ENCODE results near the gene AUTS2.

AUTS2 gene

DNA sequence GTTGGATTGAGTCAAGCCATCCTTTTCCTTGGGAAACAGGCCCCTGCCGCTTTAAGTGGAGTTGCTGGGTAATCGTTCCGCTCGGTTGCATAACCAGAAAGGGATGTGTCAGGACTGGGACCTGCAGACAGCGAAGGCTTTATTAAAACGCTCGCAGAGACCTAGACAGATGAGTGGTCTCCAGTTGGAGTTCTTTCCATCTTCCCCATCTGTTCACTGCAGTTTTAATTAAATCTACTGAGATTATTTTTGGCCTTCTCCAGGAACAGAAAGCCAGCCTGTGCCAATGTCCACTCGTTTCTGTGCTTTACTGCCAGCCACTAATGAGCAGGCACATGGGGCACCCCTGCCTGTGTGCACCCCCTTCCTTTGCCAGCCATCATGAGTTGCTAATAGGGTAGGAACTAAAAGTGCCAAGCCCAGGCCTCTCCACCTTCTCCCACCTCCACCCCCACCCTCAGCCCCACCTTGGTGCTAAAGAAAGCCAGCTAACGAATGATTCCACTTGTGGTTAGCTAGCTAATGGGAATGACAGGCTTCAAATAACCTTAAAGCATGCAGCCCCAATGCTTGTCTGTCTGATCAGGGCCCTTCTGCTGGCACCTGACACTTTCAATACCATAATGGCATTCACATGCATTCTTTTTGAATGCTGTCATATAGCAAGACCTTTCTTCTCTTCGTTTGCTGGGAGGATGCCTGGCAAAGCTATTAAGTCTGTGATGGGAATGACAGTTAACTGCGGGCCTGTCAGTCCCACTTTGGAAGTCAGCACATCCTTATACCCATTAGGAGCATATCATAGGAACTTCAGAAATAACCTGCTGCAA, 976.9 kb downstream of the AUTS2 start:
- Histone ChIP-seq H3K9me3 (ENCODE audit: insufficient read depth, low read depth, low read length) (no peaks in the 10 kb centered on the region), H2AFZ (ENCODE audit: low read length) (no peak overlapping the region), H3K9ac (ENCODE audit: low read depth, low read length, poor library complexity, severe bottlenecking) (no peak overlapping the region), H3K27me3 (ENCODE audit: insufficient read depth, low read length, poor library complexity, severe bottlenecking) (no peaks in the 10 kb centered on the region), H3K4me2 (ENCODE audit: low read depth, low read length, poor library complexity, severe bottlenecking) (no peak overlapping the region), H3K4me3 (ENCODE audit: low read length, poor library complexity, severe bottlenecking) (no peak overlapping the region), H4K20me1 (ENCODE audit: insufficient read depth, low read length, poor library complexity, severe bottlenecking) (no peaks in the 10 kb centered on the region), H3K36me3 (ENCODE audit: insufficient read depth, low read length) (no peaks in the 10 kb centered on the region), H3K9me2 (replicated peaks; ENCODE audit: low read depth, low read length) (no peaks in the 10 kb centered on the region), H3F3A (ENCODE audit: low read depth) (no peaks in the 10 kb centered on the region), H3K79me2 (ENCODE audit: insufficient read depth, low read length) (no peaks in the 10 kb centered on the region), H3K4me1 (ENCODE audit: insufficient read depth, low read length, poor library complexity, severe bottlenecking) (peaks cover 6% of the 10 kb centered on the region)
- TF ChIP-seq, protein P1, sequence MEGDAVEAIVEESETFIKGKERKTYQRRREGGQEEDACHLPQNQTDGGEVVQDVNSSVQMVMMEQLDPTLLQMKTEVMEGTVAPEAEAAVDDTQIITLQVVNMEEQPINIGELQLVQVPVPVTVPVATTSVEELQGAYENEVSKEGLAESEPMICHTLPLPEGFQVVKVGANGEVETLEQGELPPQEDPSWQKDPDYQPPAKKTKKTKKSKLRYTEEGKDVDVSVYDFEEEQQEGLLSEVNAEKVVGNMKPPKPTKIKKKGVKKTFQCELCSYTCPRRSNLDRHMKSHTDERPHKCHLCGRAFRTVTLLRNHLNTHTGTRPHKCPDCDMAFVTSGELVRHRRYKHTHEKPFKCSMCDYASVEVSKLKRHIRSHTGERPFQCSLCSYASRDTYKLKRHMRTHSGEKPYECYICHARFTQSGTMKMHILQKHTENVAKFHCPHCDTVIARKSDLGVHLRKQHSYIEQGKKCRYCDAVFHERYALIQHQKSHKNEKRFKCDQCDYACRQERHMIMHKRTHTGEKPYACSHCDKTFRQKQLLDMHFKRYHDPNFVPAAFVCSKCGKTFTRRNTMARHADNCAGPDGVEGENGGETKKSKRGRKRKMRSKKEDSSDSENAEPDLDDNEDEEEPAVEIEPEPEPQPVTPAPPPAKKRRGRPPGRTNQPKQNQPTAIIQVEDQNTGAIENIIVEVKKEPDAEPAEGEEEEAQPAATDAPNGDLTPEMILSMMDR (conservative IDR thresholded peaks at IDR 0.05; ENCODE audit: low read length), result no peak
- TF ChIP-seq EZH2phosphoT487 (IDR thresholded peaks at IDR 0.05; ENCODE audit: borderline replicate concordance), result no peak

DNA sequence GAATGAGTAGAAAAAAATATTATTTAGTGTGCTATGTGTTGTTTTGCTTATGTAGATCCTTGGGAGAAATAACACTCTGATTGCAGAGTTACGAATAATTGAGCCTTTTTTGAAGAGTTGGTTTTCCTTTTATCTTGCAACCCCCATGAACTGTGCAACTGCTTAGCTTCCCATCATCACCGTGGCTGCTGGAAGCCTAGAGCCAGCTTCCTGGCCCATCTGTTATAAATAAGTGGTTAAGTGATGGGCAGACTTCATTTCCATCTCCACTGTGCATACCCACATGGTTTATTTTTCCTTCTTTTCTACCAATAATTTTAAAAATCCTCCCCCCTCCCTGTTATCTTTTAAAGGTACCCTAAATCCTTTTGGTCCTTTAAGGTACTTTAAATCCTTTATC, 978.8 kb downstream of the AUTS2 start:
- H3K9me3 ChIP-seq (ENCODE audit: insufficient read depth, low read depth, low read length), result no peaks in the 10 kb centered on the region
- no peaks in the 10 kb centered on the region for H3K36me3 ChIP-seq (ENCODE audit: insufficient read depth, low read length)
- H4K20me1 ChIP-seq (ENCODE audit: insufficient read depth, low read length, poor library complexity, severe bottlenecking), result no peaks in the 10 kb centered on the region
- TF ChIP-seq, protein P1 (conservative IDR thresholded peaks at IDR 0.05; ENCODE audit: low read length), result no peak
- TF ChIP-seq EZH2phosphoT487 (IDR thresholded peaks at IDR 0.05; ENCODE audit: borderline replicate concordance), result no peak
- H3K4me1 ChIP-seq (ENCODE audit: insufficient read depth, low read length, poor library complexity, severe bottlenecking), result peaks cover 6% of the 10 kb centered on the region
- H3K4me3 ChIP-seq (ENCODE audit: low read length, poor library complexity, severe bottlenecking), result no peak overlapping the region
- H3K27me3 ChIP-seq (ENCODE audit: insufficient read depth, low read length, poor library complexity, severe bottlenecking), result no peaks in the 10 kb centered on the region
- no peak overlapping the region for H3K4me2 ChIP-seq (ENCODE audit: low read depth, low read length, poor library complexity, severe bottlenecking)
- H2AFZ ChIP-seq (ENCODE audit: low read length), result no peak overlapping the region
- H3K9ac ChIP-seq (ENCODE audit: low read depth, low read length, poor library complexity, severe bottlenecking), result no peak overlapping the region
- H3K79me2 ChIP-seq (ENCODE audit: insufficient read depth, low read length), result no peaks in the 10 kb centered on the region
- H3F3A ChIP-seq (ENCODE audit: low read depth), result no peaks in the 10 kb centered on the region
- no peaks in the 10 kb centered on the region for H3K9me2 ChIP-seq (replicated peaks; ENCODE audit: low read depth, low read length)

GRCh38 chr7:70578131-70578530, 979.9 kb downstream of the AUTS2 start:
- no peaks in the 10 kb centered on the region for H3K9me2 ChIP-seq (replicated peaks; ENCODE audit: low read depth, low read length)
- H2AFZ ChIP-seq (ENCODE audit: low read length), result no peak overlapping the region
- no peaks in the 10 kb centered on the region for H3K27me3 ChIP-seq (ENCODE audit: insufficient read depth, low read length, poor library complexity, severe bottlenecking)
- TF ChIP-seq, protein P1 (conservative IDR thresholded peaks at IDR 0.05; ENCODE audit: low read length), result no peak
- TF ChIP-seq EZH2phosphoT487 (IDR thresholded peaks at IDR 0.05; ENCODE audit: borderline replicate concordance), result no peak
- H3K36me3 ChIP-seq (ENCODE audit: insufficient read depth, low read length), result no peaks in the 10 kb centered on the region
- H3K4me3 ChIP-seq (ENCODE audit: low read length, poor library complexity, severe bottlenecking), result no peak overlapping the region
- no peaks in the 10 kb centered on the region for H3K79me2 ChIP-seq (ENCODE audit: insufficient read depth, low read length)
- no peaks in the 10 kb centered on the region for H4K20me1 ChIP-seq (ENCODE audit: insufficient read depth, low read length, poor library complexity, severe bottlenecking)
- no peaks in the 10 kb centered on the region for H3K9me3 ChIP-seq (ENCODE audit: insufficient read depth, low read depth, low read length)
- no peaks in the 10 kb centered on the region for H3F3A ChIP-seq (ENCODE audit: low read depth)
- H3K9ac ChIP-seq (ENCODE audit: low read depth, low read length, poor library complexity, severe bottlenecking), result no peak overlapping the region
- no peak overlapping the region for H3K4me2 ChIP-seq (ENCODE audit: low read depth, low read length, poor library complexity, severe bottlenecking)
- H3K4me1 ChIP-seq (ENCODE audit: insufficient read depth, low read length, poor library complexity, severe bottlenecking), result peaks cover 6% of the 10 kb centered on the region
